ENCODE results near the gene IRX6. TPM values are rescaled to one million over a fixed set of nuclear protein-coding genes. Genes with fewer than 3 reads are reported as not detected.

The IRX6 gene
- total and polyA plus RNA-seq, 2 of the 4 experiments (the other 2 are of a cell fraction) = not detected

DNA sequence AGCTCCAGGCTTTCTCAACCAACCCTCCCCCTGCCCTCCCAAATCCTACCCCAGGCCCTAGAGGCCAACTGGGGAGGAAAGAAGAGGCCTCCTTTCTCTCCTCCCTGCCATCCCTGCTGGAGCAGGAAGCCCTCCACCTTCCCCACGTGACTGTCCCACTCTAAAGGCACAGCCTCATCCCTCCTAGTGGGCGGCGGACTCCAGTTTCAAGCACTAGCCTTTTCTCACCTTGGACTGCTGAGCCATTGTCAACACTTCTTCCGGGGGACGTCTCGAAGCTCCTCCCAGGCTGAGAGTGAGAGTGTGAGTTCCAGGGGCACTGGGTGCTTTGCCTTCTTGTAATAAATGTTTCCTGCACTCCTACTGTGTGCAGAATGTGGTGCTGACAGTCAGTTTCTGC, 21.4 kb upstream of the IRX6 start:
- no peak for ATAC-seq (ENCODE audit: low read depth)
- Histone ChIP-seq H4K8ac (ENCODE audit: low read depth in 2 of 2, low read length in 2 of 2) (no peak overlapping the region), H2AK9ac (replicated peaks; ENCODE audit: low read depth, low read length, poor library complexity) (no peak overlapping the region), H3K4me3 (ENCODE audit: insufficient read depth, low read depth, low read length) (no peak overlapping the region), H3K27ac (ENCODE audit: insufficient read depth, low read length) (no peak overlapping the region), H4K20me1 (ENCODE audit: insufficient read depth, low read length) (no peaks in the 10 kb centered on the region), H3K27me3 (ENCODE audit: control insufficient read depth, insufficient read depth, low read length) (no peaks in the 10 kb centered on the region; the same call in 1 of the 2 replicates), H2BK15ac (ENCODE audit: low read depth, low read length) (no peak overlapping the region), H3K14ac (replicated peaks; ENCODE audit: low read depth, low read length) (no peak overlapping the region), H3K36me3 (ENCODE audit: control insufficient read depth, insufficient read depth, low read length) (no peaks in the 10 kb centered on the region), H3K18ac (ENCODE audit: low read depth, low read length) (no peak overlapping the region), H3K9ac (ENCODE audit: low read depth, low read length) (no peak overlapping the region), H2BK5ac (ENCODE audit: low read depth, low read length, poor library complexity, severe bottlenecking) (no peak overlapping the region), H2AFZ (replicated peaks; ENCODE audit: low read length, poor library complexity) (no peak overlapping the region), H4K5ac (ENCODE audit: low read depth, low read length) (no peak overlapping the region), H3K23ac (ENCODE audit: low read depth, low read length) (no peak overlapping the region), H3K4me1 (ENCODE audit: control insufficient read depth, insufficient read depth, low read length) (no peaks in the 10 kb centered on the region), H3K79me1 (ENCODE audit: low read depth in 1 of 2, low read length in 2 of 2) (no peaks in the 10 kb centered on the region), H3K9me3 (ENCODE audit: control insufficient read depth, insufficient read depth, low read length) (no peaks in the 10 kb centered on the region), H3K4me2 (ENCODE audit: low read depth, low read length) (no peak overlapping the region), H3K4ac (ENCODE audit: low read depth, low read length) (no peak overlapping the region), H3K9me1 (ENCODE audit: insufficient read depth, low read length) (no peaks in the 10 kb centered on the region), H2AK5ac (ENCODE audit: low read depth, low read length) (no peak overlapping the region), H3K56ac (ENCODE audit: extremely low read depth, insufficient read depth, low read length) (no peak overlapping the region), H2BK120ac (ENCODE audit: low read depth, low read length) (no peak overlapping the region), H4K91ac (ENCODE audit: insufficient read depth, low read depth, low read length) (no peak overlapping the region), H2BK20ac (ENCODE audit: low read depth, low read length) (no peak overlapping the region)
- DNase-seq = no peak
- ChIA-PET POLR2A (ENCODE audit: unreplicated experiment) (no interaction called here), CTCF (no interaction called here)
- in situ Hi-C loops (cut with MboI; ENCODE audit: low sequenced_read_pairs) = no loop called here
- BruUV-seq (replicated peaks) = no TSS peak
- TF ChIP-seq ELK1 (IDR thresholded peaks at IDR 0.05; ENCODE audit: borderline replicate concordance, low read depth, low read length) (no peak), CHD1 (IDR thresholded peaks at IDR 0.05; ENCODE audit: low read depth, low read length) (no peak), BHLHE40 (IDR thresholded peaks at IDR 0.05; ENCODE audit: low read depth, low read length) (no peak), RAD21 (IDR thresholded peaks at IDR 0.05; ENCODE audit: low read length) (no peak), MAFK (IDR thresholded peaks at IDR 0.05; ENCODE audit: low read depth, low read length) (no peak), RCOR1 (IDR thresholded peaks at IDR 0.05; ENCODE audit: insufficient replicate concordance, low read length) (no peak), POLR2A (IDR thresholded peaks at IDR 0.05; ENCODE audit: low read depth, low read length) (no peak), CEBPB (IDR thresholded peaks at IDR 0.05; ENCODE audit: low read depth, low read length) (no peak), MXI1 (IDR thresholded peaks at IDR 0.05; ENCODE audit: borderline replicate concordance, low read depth, low read length) (no peak), FOS (IDR thresholded peaks at IDR 0.05; ENCODE audit: low read depth, low read length) (no peak), SMC3 (IDR thresholded peaks at IDR 0.05; ENCODE audit: low read depth, low read length) (no peak), USF2 (IDR thresholded peaks at IDR 0.05; ENCODE audit: low read depth, low read length) (no peak), MAZ (IDR thresholded peaks at IDR 0.05; ENCODE audit: borderline replicate concordance, low read depth, low read length) (no peak), CTCF (conservative IDR thresholded peaks at IDR 0.05; ENCODE audit: low read depth, low read length) (no peak), NFE2L2 (IDR thresholded peaks at IDR 0.05; ENCODE audit: low read depth, low read length) (no peak)
- intact Hi-C loops (cut with micrococcal nuclease) = no loop called here
- no CpG with 5 or more reads among the region's 6 CpGs for WGBS, 2 experiments (ENCODE audit: extremely low coverage in 2 of 2, insufficient read length in 1 of 2)
- dilution Hi-C loops (cut with HindIII; ENCODE audit: low sequenced_read_pairs, unreplicated experiment) = no loop called here
